ENCODE data around the gene SPNS2. TPM values are rescaled to one million over a fixed set of nuclear protein-coding genes. Genes with fewer than 3 reads are reported as not detected.

The SPNS2 gene
- total RNA-seq, 1 donor from 2014 or later, result 18.6 TPM

- no peak for DNase-seq (ENCODE audit: low spot score)
These were observed 20.2 kb downstream of the SPNS2 start for GRCh38 chr17:4518901-4519300.

- DNase-seq (ENCODE audit: low spot score), result no peak
These were observed 20.7 kb downstream of the SPNS2 start for GRCh38 chr17:4519361-4519788.

GRCh38 chr17:4520060-4520893 lies 21.6 kb downstream of the SPNS2 start:
- DNase-seq (ENCODE audit: low spot score), result no peak

DNA sequence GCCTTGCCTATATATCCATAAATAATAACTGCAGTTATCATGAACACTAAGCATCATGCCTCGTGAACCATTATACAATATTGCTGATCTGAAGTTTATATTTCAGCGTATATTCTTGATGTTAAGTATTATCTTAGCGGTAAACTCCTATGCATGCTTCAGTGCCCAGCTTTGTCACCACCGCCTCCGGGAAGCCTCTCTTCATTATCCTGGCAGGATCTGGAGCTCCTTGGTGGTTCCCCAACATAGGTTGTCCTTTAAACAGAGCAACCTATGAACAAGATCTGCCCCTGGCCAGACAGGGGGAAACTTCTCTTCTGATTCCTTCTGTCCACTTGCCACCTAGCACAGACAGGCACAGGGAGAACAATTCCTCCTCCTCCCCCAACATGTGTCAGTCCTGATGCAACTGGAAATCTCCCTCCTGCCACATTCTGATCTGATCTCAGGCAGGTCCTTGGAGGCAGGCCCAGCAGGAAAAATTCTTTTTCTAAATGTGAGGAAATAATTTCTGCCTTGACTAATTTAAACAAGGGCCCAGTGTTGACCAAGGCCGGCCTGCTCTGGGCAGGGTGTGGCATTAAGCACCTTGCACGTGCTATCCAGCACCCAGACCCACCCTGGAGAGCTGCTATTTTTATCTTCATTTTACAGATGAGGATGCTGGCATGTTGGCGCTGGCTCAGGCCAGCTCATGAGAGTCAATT lies 22.4 kb downstream of the SPNS2 start:
- no peak for DNase-seq (ENCODE audit: low spot score)

DNA sequence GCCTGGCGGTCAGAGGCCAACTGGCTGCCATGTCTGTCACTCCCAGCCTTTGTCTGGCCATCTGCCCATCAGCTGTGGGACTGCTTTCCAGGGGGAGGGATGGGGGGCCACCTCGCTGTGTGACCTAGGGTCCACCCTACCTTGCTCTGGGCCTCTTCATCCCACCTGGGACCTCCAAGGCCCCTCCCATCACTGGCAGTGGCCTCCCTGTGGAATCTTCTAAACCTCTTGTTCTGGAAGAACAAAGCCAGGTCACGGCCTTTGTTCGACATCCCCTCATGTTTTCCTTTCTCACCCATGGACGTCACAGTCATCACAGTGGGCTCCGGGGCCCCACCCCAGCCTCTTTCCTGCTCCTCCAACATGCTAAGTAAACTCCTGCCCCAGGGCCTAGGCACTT lies 24.0 kb downstream of the SPNS2 start:
- no peak for DNase-seq (ENCODE audit: low spot score)

DNA sequence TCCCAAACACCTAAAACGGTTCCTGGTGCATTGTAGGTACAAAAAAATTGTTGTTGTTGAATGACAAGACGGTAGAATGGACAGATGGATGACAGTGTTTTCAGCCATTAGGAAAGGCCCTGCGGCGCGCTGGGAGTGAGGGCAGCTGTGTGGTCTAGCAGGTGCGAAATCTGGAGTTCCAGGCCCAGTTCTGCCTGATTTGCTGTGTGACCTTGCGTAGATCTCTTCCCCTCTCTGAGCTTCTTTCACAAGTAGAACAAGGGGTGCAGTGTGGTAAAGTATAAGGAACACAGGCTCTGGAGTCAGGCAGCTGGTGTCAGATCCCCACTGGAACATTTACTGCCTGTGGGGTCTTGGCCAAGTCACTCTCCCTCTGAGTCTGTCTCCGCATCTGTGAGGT lies 25.3 kb downstream of the SPNS2 start:
- DNase-seq (ENCODE audit: low spot score), result no peak

- no peak for DNase-seq (ENCODE audit: low spot score)
These were observed 27.2 kb downstream of the SPNS2 start for GRCh38 chr17:4525691-4526397.

DNA sequence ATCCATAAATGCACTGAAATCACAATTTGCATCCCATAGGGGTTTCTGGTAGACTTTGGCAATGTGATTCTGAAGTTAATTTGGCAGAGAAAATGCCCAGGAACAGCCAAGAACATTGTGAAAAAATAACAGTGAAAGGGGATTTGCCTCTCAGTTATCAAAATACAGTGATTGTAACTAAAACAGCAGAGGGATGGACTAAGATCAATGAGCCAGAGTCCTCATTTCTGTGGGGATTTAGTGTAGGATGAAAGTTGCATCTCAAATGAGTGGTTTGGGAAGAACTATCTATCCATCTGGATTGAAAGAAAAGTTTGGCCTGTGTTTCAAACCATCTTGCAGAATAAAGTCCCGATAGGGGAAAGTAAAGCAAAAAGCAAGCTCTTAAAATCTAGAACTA lies 28.5 kb downstream of the SPNS2 start:
- DNase-seq (ENCODE audit: low spot score), result no peak

- DNase-seq (ENCODE audit: low spot score), result no peak
These were observed 29.0 kb downstream of the SPNS2 start for GRCh38 chr17:4527566-4528125.

GRCh38 chr17:4529533-4530152 lies 31.0 kb downstream of the SPNS2 start:
- DNase-seq (ENCODE audit: low spot score), result no peak

DNA sequence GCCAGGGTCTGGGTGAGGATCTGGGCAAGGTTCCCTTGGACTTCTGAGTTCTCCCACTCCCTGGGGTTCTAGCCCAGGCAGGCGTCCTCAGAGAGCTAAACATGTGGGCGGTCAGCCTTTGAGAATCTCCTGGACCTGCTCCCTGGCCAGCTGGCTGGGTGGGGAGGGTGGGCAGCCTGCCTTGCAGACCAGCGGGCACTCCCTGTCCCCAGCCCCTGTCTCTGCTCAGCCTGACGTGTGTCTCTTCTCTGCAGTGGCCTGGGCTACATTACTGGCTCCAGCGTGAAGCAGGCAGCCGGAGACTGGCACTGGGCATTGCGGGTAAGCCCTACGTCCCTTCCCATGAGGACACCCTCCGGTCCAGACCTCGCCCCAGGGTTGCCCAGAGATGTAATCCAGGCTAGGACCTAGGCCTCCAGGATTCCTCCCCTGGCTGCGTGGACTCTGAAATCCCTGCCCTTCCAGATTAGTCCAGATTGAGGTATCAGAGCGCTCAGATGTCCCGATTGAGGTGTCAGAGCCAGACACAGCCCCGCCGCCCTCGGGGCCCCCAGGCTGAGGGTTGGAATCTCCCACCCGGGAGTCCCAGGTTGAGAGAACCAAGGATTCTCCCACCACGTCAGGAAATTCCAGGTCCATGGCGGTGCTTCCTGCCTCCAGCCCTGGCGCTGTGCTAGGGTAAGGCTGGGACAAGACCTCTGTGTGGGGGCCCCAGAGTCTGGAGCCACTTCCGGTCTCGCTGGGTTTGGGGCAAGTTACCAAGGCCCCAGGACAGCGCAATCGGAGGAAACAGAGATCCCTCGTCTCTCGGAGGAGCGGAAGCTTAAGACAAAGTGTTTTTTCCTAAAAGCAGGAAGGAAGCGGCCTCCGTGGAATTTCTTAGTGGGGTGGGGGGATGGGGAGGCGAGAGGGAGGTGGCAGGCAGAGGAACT lies 32.4 kb downstream of the SPNS2 start:
- DNase-seq (ENCODE audit: low spot score), result no peak

GRCh38 chr17:4531988-4532736 lies 33.5 kb downstream of the SPNS2 start:
- DNase-seq (ENCODE audit: low spot score), result no peak

GRCh38 chr17:4532860-4533522 lies 34.3 kb downstream of the SPNS2 start:
- DNase-seq (ENCODE audit: low spot score), result no peak

GRCh38 chr17:4533523-4534504 lies 35.1 kb downstream of the SPNS2 start:
- no peak for DNase-seq (ENCODE audit: low spot score)

GRCh38 chr17:4534515-4534914 lies 35.8 kb downstream of the SPNS2 start:
- DNase-seq (ENCODE audit: low spot score), result no peak

GRCh38 chr17:4534928-4535666 lies 36.4 kb downstream of the SPNS2 start:
- no peak for DNase-seq (ENCODE audit: low spot score)

All from mesenteric fat pad (tissue), 1 donor.